Measurements from ENCODE around the gene NEUROD1.

Gene NEUROD1

GRCh38 chr2:181690860-181691259 lies 10.5 kb upstream of the NEUROD1 start:
- H3K27ac ChIP-seq (ENCODE audit: low read depth, low read length) = no peak overlapping the region
- H3K4me3 ChIP-seq (ENCODE audit: low read depth, low read length) = no peak overlapping the region
- H3K4me1 ChIP-seq (ENCODE audit: control insufficient read depth, insufficient read depth, low read length) = no peaks in the 10 kb centered on the region
- H3K36me3 ChIP-seq (ENCODE audit: control insufficient read depth, insufficient read depth, low read length) = no peaks in the 10 kb centered on the region
- H3K27me3 ChIP-seq (ENCODE audit: control insufficient read depth, insufficient read depth, low read length) = peaks cover 83% of the 10 kb centered on the region
- H3K9me3 ChIP-seq (ENCODE audit: control insufficient read depth, insufficient read depth, low read depth, low read length) = no peaks in the 10 kb centered on the region
- H3K9ac ChIP-seq (ENCODE audit: low read length) = no peak overlapping the region

DNA sequence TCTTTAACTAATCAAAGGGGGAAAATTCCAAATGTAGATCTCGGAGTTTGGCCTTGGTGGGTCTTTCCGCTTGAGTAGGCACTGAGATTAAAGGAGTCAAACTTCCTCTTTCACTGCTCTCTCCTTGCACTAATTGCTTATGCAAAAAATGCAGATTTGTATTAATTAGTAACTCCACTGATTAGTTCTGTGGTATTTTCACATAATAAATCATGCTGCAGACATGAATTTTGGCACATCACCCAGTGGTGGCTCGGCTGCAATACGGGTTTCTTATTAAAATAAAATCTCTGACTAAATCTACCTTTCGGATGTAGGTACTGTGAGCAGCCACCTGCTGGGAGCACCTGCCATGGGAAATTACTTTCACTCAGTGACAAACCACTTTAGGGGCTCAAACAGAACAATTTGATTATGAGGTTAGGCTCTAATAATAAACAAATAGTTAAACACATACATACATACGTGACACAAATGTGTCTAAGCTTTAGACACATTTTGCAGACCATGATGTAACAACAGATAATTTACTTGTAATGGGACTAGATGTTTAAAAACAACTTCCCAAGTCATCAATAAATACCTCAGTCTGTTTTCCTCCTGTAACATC lies 6.4 kb upstream of the NEUROD1 start:
- Histone ChIP-seq H3K9ac (ENCODE audit: low read length) (no peak overlapping the region), H3K4me3 (ENCODE audit: low read depth, low read length) (no peak overlapping the region), H3K4me1 (ENCODE audit: control insufficient read depth, insufficient read depth, low read length) (peaks cover 17% of the 10 kb centered on the region), H3K36me3 (ENCODE audit: control insufficient read depth, insufficient read depth, low read length) (no peaks in the 10 kb centered on the region), H3K27ac (ENCODE audit: low read depth, low read length) (no peak overlapping the region), H3K27me3 (ENCODE audit: control insufficient read depth, insufficient read depth, low read length) (peaks cover 98% of the 10 kb centered on the region), H3K9me3 (ENCODE audit: control insufficient read depth, insufficient read depth, low read depth, low read length) (no peaks in the 10 kb centered on the region)

DNA sequence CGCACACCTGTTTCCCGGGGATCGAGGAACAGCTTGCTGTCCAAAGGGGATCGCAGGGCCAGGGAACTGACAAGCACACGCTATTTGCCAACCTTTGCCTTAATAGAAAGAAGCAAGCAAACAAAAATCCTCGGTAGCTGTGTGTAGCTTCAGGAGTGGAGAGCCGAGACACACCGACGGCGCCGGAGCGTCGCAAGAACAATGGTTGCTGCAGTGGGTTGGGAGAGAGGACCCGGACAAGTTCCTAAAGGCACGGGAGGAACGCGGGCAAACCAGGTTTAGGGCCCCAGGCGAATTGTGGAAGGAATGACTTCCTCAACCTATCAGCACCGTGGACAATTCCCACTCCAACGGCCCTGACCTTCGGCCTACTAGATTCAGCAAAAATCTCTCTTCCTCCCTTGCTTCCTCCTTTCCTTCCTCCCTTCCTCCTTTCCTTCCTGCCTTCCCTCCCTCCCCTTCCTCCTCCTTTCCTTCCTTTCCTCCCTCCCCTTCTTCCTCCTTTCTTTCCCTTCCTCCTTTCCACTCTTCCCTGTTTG lies 4.9 kb upstream of the NEUROD1 start:
- Histone ChIP-seq H3K27me3 (ENCODE audit: control insufficient read depth, insufficient read depth, low read length) (peaks cover 100% of the 10 kb centered on the region), H3K36me3 (ENCODE audit: control insufficient read depth, insufficient read depth, low read length) (no peaks in the 10 kb centered on the region), H3K27ac (ENCODE audit: low read depth, low read length) (no peak overlapping the region), H3K4me1 (ENCODE audit: control insufficient read depth, insufficient read depth, low read length) (peaks cover 25% of the 10 kb centered on the region), H3K9ac (ENCODE audit: low read length) (no peak overlapping the region), H3K9me3 (ENCODE audit: control insufficient read depth, insufficient read depth, low read depth, low read length) (no peaks in the 10 kb centered on the region), H3K4me3 (ENCODE audit: low read depth, low read length) (0 out of 2 replicates have a peak overlapping the region, but pooled peaks have one; percentile 0)

DNA sequence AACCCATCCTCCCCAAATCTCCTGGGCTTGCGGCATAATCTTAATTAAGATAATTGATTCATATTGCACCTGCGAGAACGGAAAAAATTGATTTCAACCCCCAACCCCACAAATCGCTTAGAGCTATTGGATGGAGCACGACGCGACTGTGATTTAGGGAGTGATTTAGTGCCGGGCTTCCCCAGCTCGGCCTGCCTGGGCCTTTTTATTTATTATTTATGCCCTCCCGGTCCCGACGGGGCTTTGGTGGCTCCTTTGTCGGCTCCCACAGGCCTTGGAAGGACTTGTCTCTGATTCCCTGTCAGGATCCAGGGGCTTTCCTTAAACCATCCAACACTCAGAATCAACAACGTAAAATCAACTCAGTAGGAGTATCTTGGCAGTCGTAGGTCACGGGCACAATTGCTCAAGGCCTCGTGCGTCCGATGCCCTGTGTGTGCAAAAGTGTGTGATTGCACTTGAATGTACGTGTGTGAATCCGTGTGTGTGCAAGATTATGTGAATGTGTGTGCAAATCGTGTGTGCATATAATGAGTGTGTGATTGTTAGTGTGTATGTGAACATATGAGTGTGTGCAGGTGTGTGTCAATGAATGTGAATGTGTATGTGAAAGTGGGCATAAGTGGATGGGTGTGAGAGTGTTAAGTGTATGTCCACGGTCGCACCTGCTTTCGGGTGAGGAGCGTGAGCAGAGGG lies 4.3 kb upstream of the NEUROD1 start:
- peak overlapping the region; percentile 50 for H3K4me3 ChIP-seq (ENCODE audit: low read depth, low read length)
- H3K27ac ChIP-seq (ENCODE audit: low read depth, low read length) = no peak overlapping the region
- H3K9me3 ChIP-seq (ENCODE audit: control insufficient read depth, insufficient read depth, low read depth, low read length) = no peaks in the 10 kb centered on the region
- H3K9ac ChIP-seq (ENCODE audit: low read length) = no peak overlapping the region
- peaks cover 100% of the 10 kb centered on the region for H3K27me3 ChIP-seq (ENCODE audit: control insufficient read depth, insufficient read depth, low read length)
- peaks cover 25% of the 10 kb centered on the region for H3K4me1 ChIP-seq (ENCODE audit: control insufficient read depth, insufficient read depth, low read length)
- no peaks in the 10 kb centered on the region for H3K36me3 ChIP-seq (ENCODE audit: control insufficient read depth, insufficient read depth, low read length)

GRCh38 chr2:181683518-181684453 lies 3.5 kb upstream of the NEUROD1 start:
- Histone ChIP-seq H3K27me3 (ENCODE audit: control insufficient read depth, insufficient read depth, low read length) (peaks cover 100% of the 10 kb centered on the region), H3K4me3 (ENCODE audit: low read depth, low read length) (peak overlapping the region; percentile 50), H3K9ac (ENCODE audit: low read length) (no peak overlapping the region), H3K9me3 (ENCODE audit: control insufficient read depth, insufficient read depth, low read depth, low read length) (no peaks in the 10 kb centered on the region), H3K27ac (ENCODE audit: low read depth, low read length) (no peak overlapping the region), H3K36me3 (ENCODE audit: control insufficient read depth, insufficient read depth, low read length) (no peaks in the 10 kb centered on the region), H3K4me1 (ENCODE audit: control insufficient read depth, insufficient read depth, low read length) (peaks cover 25% of the 10 kb centered on the region)

DNA sequence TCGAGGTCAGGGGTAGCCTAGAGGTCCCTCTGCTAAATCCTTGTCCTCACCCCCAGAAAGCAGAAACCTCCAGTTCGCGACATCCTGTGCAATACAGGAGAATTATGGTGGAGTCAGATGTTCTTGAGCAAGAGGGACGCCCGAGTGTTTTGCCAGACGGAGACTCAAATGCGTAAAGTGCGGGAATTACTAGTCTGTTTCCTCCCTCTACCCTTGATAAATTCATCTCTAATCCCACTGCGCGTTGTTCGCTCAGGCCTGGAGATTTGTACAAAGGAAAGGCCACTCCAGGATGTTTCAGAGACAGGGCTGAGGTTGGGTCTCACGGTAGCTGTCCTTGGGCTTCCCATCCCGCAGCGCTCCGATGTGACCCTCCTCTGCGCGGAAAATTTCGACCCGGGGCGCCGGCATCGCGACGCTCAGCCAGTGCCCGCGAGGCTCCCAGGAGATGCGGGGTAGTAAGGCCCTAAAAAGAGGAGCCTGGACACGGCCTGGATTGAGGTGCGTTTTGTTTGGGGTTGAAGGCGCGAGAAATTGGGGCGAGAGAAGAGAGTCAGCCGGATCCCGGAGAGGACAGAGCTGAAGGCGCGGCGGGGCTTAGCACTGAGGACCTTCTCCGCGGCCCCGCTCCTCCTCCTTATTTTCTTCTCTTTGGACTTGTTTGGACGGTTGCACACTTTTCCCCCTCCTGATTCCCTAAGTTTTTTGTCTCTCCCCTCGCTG lies 2.6 kb upstream of the NEUROD1 start:
- peak overlapping the region; percentile 44 for H3K4me3 ChIP-seq (ENCODE audit: low read depth, low read length)
- H3K4me1 ChIP-seq (ENCODE audit: control insufficient read depth, insufficient read depth, low read length) = peaks cover 25% of the 10 kb centered on the region
- no peak overlapping the region for H3K27ac ChIP-seq (ENCODE audit: low read depth, low read length)
- H3K9ac ChIP-seq (ENCODE audit: low read length) = no peak overlapping the region
- peaks cover 100% of the 10 kb centered on the region for H3K27me3 ChIP-seq (ENCODE audit: control insufficient read depth, insufficient read depth, low read length)
- H3K36me3 ChIP-seq (ENCODE audit: control insufficient read depth, insufficient read depth, low read length) = no peaks in the 10 kb centered on the region
- no peaks in the 10 kb centered on the region for H3K9me3 ChIP-seq (ENCODE audit: control insufficient read depth, insufficient read depth, low read depth, low read length)

- Histone ChIP-seq H3K9ac (ENCODE audit: low read length) (no peak overlapping the region), H3K9me3 (ENCODE audit: control insufficient read depth, insufficient read depth, low read depth, low read length) (no peaks in the 10 kb centered on the region)
These were observed 1.9 kb upstream of the NEUROD1 start for GRCh38 chr2:181682026-181682789.

GRCh38 chr2:181680937-181681811 lies 857 bp upstream of the NEUROD1 start:
- peaks cover 100% of the 10 kb centered on the region for H3K27me3 ChIP-seq (ENCODE audit: control insufficient read depth, insufficient read depth, low read length)
- H3K4me3 ChIP-seq (ENCODE audit: low read depth, low read length) = peak overlapping the region; percentile 66
- no peak overlapping the region for H3K9ac ChIP-seq (ENCODE audit: low read length)
- no peaks in the 10 kb centered on the region for H3K36me3 ChIP-seq (ENCODE audit: control insufficient read depth, insufficient read depth, low read length)
- H3K9me3 ChIP-seq (ENCODE audit: control insufficient read depth, insufficient read depth, low read depth, low read length) = no peaks in the 10 kb centered on the region
- no peak overlapping the region for H3K27ac ChIP-seq (ENCODE audit: low read depth, low read length)
- peaks cover 25% of the 10 kb centered on the region for H3K4me1 ChIP-seq (ENCODE audit: control insufficient read depth, insufficient read depth, low read length)

More at GRCh38 chr2:181682026-181682789, 1.9 kb upstream of the NEUROD1 start:
- Histone ChIP-seq H3K4me1 (ENCODE audit: control insufficient read depth, insufficient read depth, low read length) (peaks cover 25% of the 10 kb centered on the region), H3K27me3 (ENCODE audit: control insufficient read depth, insufficient read depth, low read length) (peaks cover 100% of the 10 kb centered on the region), H3K27ac (ENCODE audit: low read depth, low read length) (no peak overlapping the region), H3K36me3 (ENCODE audit: control insufficient read depth, insufficient read depth, low read length) (no peaks in the 10 kb centered on the region), H3K4me3 (ENCODE audit: low read depth, low read length) (peak overlapping the region; percentile 44; the same call in 1 of the 2 replicates)

DNA sequence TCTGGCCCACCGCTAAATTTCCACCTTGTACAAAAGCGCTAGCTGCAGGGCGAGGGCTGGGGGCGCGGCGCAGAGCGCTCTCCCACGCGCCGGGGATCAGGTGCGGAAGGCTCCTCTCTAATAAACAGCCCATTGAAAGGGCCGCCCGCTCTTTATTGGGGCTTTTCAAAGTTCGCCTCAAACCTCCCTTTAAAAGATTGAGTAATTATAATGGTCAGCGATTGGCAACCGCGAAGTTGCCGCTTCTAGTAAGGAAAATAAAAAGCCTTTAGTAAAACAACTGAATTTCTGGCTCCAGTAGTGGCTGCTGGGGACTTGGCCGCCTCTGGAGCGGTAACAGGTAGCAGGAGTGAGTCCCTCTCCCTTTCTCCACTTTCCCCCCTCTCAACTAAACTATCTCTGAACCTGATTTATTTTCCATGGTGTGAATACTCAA lies 755 bp downstream of the NEUROD1 start:
- Histone ChIP-seq H3K36me3 (ENCODE audit: control insufficient read depth, insufficient read depth, low read length) (no peaks in the 10 kb centered on the region), H3K27ac (ENCODE audit: low read depth, low read length) (no peak overlapping the region), H3K4me3 (ENCODE audit: low read depth, low read length) (no peak overlapping the region), H3K9ac (ENCODE audit: low read length) (no peak overlapping the region), H3K4me1 (ENCODE audit: control insufficient read depth, insufficient read depth, low read length) (peaks cover 16% of the 10 kb centered on the region), H3K9me3 (ENCODE audit: control insufficient read depth, insufficient read depth, low read depth, low read length) (no peaks in the 10 kb centered on the region), H3K27me3 (ENCODE audit: control insufficient read depth, insufficient read depth, low read length) (peaks cover 100% of the 10 kb centered on the region)

Data from HUES6 (cell line).